Stimulated activated CD8-positive, alpha-beta memory T cell treated with anti-CD3 and anti-CD28 coated beads, Interleukin-4, amount 100 ng/mL, for 24 hours (primary cell): ENCODE data around the gene TMEM273.

Experiments
- DNase-seq: peaks from one replicate; pipeline ENCODE4 v3.0.0-alpha.2; 2020; ENCODE audit warnings: low read depth

Gene TMEM273

DNA sequence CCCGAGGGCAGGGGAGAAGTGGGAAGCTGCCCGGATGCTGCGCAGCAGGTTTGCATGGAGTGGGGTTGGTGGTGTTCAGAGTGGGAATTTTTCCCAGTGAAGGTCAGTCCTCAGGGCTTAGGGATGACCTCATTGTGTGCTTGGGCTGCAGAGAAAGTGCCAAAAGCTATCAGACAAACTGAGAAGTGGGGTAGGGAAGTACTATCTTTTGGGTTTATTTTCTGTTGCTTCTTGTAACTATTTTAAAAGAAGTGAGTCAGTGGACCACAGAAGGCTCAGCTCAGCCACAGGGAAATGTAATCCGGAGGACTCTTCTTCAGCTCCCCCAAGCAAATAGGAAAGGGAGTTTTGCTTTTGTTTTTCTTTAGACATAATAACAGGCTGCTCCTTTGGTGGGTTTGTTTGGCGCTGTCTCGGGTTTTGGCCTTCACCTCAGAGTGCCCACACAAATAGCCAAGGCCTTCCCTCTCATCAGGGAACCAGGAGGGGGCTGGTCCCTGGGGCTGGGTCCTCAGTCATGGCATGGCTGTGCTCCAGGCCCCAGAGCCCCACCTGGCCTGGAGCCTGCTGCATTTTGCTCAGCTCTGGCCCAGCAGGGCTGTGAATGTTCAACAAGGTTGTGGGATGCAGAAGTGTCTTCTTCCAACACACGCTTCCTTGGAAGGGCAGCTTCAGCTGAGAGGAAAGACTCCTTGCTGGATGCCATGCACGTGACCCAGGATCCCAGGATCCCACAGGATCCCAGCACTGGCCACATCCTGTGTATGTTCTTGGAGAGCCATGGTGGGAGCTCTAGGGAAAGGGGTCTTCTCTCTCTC lies 49.0 kb downstream of the TMEM273 start:
- no peak for DNase-seq

DNA sequence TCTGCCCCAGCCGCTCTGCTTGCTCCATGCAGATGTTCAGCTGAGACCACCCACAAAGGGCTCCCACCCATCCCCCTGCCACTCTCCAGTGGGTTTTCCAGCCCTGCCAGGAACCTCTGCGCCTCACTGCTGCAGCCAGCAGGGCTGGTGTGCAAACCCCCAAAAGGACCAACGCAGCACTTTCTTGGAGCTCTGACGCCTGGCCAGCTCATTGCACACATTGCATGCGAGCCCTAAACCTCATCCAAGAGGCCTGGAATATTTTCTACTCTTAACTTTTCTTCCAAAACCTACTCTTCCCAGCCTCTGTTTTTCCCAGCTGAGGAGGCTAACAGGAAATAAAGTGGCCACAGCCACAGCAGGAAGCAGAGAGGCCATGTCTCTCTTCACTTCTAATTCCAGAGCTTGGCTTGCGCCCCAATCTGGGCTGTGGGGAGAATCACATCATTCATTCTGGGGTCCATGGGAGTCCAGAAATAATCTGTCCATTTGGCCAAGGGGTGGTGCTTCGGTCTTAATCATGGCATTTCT lies 49.8 kb downstream of the TMEM273 start:
- DNase-seq, result no peak

DNA sequence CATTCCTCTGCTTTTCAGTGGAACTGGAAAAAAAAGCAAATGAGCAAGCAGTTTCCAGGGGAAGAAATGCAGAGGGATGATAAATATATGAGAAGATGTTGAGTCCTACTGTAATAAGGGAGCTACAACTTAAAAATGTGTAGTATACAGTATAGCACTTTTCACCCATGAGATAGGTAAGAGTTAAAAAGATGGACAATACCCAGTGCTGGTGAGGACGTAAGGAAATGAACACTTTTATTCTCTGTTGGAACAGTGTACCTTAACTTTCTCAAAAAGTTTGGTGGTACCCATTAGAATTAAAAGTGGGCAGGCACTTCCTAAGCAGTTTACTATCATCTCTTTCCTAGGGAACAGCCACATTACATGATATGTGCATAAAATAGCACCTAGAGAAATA lies 51.7 kb downstream of the TMEM273 start:
- no peak for DNase-seq

DNA sequence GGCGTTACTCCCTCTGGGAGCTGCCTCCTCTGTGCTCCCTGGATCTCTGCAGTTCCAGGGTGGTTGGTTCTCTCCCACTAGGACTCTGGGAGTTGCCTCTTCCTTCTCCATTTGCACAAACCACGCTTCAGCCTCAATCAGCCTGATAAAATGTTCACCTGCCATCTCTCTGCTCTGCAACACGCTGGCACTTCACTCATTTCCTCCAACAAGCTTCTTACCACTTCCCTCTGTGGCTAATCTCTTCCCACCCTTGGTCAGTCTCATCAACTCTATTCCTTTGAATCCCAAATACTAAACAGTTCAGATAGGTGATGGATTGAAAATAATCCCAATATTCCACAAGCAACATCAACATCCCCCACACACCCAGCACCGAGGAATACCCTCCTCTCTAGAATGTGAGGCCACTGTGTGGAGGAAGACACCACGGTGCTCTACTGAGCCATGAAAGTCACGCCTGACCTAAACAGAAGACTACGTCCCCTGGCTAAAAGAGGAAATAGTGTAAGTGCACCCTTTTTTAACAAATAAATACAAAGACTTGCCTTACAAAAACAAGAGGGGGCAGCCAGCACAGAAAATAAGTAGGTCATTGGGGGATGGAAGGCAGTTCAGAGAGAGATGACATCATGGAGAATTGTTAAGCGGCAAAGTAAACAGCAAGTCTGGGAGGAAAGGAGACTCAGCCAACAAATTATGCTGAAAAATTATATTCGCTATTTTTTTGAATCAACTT lies 52.4 kb downstream of the TMEM273 start:
- DNase-seq, result no peak

DNA sequence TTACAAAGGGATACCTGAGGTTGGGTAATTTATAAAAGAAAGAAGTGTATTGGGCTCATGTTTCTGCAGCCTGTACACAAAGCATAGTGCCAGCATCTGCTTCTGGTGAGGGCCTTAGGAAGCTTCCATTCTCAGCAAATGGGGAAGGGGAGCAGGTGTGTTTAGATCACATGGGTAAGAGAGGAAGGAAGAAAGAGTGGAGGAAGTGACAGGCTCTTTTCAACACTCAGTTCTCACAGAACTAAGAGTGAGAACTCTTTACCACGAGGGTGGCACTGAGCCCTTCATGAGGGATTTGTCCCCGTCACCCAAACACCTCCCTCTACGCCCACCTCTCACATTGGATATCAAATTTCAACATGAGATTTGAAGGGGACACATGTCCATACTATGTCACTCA lies 53.9 kb downstream of the TMEM273 start:
- DNase-seq, result no peak

DNA sequence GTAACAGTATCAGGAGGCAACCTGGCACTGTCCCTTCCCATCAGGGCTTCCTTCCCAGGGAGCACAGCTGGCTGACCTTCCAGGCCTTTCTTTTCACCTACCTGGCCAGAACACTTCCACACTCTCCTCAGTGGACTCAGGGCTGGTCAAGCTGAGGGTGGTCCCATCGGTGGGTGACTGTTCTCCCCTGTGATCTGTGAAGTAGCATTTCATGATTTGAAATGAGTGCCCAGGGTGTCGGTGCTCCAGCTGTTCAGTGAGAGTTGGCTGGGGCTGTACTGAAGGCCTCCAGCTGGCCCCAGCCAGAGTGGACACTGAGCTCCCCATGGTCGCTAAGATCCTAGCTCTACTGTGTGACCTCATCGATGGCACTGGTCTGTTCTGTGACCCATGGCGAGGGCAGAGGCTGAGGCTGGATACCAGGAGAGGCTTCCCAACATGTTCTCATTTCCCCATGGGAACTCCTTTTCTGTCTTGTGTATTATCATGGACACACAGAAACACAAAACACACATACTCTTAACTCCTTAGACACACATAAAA lies 54.4 kb downstream of the TMEM273 start, which contains the start of gene FAM170B:
Gene FAM170B, minus strand, starts transcription at position 316 of the 543 bp plus-strand sequence. Its CDS starts 103 bp downstream, at position 213.
- DNase-seq, result no peak

DNA sequence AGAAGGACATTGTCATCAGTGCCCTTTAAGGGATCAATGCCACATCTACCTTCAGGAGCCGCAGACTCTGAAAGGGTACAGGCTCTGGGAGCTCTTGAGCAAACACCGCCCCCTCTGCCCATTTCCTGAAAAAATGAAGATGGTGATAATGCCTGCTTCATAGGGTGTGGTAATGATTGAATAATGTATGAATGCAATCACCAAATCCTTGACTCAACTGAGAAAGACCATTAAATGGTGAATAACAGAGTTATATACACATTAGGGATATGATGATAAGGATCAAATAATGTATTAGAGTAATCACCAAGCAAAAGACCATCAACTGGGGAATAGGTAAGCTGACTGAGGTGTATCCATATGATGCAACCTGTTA lies 55.8 kb downstream of the TMEM273 start:
- DNase-seq, result no peak

DNA sequence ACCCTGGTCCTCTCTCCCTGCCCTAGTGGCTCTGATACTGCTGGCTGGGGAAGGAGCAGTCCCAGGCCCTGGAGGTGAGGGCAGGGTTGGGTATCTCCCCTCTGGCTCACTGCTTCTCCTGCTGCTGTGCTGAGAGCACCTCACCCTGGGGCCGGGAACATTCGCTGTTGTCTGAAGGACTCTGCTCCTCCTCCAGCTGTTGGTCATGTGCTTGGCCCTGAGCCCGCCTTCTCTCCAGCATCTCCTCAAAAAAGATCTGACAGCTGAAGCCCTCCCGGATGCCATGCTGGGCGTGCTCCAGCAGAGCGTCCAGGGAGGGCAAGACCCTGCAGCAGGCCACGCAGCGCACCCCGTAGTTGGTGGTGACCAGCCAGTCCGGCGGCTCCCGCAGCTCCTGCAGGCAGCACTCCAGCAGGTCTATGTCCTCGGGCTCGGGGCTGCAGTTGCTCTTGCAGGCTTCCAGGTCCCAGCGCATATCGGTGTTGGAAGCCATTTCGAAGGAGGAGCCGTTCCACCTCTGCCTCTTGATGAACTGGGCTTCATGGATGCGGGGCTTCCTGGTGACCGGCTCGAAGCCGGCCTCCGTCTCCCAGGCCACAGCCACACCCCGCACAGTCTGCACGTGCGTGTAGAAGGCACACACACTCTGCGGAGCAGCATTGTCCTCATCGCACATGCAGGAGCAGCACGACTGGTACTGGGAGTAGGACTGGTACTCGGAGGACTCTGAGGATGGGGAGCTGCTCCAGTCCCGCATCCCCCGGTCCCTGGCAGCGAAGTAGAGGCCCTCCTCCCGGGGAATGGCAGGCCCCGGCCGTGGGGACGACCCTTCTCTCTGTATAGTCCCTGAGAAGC lies 56.5 kb downstream of the TMEM273 start:
- no peak for DNase-seq

DNA sequence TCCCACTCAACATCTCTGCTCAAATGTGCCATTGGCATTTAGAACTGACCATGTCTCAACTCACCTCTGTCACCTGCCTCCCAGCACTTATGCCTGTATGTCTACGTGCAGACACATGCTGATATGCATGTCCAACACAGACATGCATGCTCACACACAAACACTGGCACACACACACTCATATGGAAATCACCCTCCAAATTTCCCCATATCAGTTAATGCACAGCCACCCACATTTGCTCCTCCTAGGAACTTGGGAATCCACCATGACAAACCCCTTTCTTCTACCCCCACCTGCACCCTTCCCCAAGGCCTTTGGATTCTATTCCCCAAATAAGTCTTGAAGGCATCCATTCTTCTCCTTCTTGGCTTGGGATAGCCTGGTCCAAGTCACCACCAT lies 58.8 kb downstream of the TMEM273 start:
- DNase-seq, result no peak

DNA sequence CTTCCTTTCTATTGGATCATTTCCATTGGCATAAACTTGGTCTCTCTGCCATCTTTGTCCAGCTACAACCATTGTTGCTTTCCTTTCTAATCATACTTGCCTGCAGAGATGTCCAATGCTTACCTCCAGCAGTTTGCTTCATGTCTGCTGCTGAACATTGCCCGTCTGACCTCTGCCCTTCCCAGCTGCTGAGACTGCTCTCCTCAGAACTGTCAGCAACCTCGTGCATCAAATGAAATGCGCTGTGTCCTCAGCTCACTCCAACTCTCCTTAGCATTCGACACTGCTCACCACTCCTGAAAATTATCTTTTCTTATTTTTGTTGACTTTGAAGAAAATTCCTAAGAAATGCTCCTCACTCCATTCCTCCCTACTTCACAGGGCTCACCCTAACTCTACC lies 59.3 kb downstream of the TMEM273 start:
- no peak for DNase-seq

DNA sequence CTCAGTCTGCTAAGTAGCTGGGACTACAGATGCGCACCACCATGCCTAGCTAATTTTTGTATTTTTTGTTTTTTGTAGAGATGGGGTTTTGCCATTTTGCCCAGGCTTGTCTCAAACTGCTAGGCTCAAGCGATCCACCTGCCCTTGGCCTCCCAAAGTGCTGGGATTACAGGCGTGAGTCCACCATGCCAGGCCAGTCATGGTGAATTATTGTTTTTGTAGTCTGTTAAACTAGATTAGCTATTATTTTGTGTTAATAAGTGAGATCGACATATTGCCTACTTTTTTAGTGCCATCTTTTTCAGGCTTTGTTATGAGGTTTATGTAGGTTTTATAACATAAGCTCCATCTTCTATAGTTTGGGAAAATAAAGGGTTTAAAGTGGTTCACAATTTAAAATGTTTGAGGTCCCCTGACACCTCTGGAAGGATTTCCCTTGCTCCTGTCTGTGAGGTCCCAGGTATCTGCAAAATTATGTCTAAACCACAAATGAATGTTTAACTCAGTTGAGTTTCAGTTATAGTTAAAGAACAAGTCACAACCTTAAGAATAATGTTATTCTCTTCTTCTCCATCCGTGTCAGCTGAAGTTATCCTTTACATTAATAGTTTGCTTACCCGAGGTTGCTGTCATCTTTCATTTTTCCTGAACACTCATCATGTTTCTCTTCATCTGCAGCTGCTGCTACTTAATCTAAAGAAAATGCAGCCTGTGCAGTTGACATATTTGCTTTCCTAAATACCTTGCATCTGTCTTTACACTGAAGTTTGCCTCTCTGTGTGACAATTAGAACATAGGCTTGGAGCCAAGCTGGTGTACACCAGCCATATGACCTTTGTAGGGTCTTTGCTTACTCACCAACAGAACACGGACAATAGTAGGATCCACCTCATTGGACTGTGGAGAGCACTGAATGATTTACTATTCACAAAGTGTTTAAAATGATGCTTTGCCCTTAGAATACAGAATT lies 63.9 kb downstream of the TMEM273 start:
- no peak for DNase-seq

DNA sequence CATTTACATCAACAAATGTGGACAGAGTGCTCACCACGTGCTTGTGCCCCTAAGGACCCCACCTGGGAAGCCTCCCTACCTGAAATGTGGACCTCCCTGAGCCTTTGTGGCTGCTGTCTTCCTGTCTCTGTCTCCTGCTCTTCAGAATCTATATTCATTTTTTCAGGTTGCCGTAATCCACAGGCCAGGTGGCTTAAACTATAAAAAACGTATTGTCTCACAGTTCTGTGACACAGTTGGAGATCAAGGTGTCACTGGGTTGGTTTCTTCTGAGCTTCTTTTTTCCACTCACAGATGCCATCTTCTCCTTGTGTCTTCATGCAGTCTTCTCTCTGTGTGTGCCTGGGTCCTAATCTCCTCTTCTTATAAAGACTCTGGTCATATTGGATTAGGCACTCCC lies 67.3 kb downstream of the TMEM273 start:
- DNase-seq, result no peak

DNA sequence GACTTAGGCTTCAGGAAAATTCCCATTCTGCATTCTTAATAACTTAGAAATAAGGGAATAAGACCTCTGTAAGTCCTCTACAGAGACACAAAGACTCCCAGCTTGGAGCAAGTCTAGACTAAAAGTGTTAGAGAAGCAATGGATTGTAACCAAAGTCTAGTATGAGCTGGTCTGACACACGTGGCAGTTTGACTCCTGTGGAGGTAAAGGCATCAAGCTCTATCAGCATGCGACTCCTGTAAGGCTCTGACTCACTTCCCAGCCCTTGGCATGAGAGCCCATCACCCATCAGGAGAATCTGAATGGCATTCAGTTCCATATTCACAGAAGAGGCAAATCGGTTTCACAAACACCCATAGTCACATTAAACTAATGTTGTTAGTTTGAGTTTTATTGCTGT lies 68.4 kb downstream of the TMEM273 start:
- no peak for DNase-seq

DNA sequence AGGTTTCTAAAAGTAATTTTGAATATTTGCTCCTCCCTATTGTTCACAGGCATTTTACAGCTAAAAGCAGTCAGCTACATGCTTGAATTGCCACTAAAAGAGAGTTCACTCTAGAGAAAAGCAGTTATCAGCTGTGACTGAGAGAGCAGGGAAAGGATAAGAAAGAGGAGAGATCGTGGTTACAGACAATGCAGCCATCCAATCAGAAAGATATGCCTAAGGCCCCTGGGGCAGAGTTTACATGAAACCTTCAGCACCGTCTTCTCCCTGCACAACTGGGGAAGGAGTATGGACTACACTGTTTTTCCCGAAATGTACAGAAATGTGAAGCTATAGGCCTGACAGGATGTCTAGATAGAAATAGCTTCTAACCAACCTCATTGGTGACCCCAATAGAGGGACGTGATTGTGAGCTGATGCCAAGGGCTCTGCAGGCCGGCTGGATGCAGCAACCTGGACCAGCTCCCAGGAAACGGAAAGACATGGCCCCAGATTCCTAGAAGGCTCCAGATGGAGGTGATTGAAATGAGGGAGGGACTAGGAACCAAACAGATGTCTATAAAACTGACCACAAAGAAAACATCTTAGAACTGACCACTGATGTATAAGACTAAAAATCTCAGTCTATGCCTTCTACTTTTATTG lies 69.6 kb downstream of the TMEM273 start:
- no peak for DNase-seq

DNA sequence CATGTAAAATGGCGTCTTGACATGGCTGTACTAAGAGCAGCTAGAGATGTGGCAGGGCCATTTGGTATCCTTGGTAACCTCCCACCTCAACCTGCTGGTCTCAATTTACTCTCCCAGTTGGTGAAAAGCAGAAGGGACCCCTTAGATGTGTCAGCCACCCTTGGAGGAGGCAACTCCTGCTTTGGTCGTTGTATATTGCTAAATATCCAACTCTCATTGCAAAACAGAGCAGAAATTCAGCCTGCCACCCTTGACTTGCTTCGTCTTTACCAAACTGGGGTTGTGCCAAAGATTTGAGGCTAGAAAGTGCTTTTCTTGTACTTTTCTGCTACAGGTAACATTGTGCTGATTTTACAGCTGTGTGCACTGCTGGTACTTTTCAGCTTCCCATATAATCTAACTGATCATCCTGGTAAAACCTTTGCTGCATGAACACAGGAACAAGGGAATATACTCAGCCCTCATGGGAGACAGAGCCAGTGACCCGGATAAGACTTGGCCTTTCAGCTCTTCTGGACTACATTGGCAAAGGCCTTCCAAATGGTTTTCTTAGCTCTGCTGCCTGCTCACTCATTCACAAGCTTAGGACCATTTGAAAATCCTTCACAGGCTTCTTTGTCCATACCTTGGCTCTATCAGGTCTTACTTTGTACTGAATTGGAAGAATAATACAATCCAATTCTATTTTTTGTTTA lies 70.7 kb downstream of the TMEM273 start:
- no peak for DNase-seq

DNA sequence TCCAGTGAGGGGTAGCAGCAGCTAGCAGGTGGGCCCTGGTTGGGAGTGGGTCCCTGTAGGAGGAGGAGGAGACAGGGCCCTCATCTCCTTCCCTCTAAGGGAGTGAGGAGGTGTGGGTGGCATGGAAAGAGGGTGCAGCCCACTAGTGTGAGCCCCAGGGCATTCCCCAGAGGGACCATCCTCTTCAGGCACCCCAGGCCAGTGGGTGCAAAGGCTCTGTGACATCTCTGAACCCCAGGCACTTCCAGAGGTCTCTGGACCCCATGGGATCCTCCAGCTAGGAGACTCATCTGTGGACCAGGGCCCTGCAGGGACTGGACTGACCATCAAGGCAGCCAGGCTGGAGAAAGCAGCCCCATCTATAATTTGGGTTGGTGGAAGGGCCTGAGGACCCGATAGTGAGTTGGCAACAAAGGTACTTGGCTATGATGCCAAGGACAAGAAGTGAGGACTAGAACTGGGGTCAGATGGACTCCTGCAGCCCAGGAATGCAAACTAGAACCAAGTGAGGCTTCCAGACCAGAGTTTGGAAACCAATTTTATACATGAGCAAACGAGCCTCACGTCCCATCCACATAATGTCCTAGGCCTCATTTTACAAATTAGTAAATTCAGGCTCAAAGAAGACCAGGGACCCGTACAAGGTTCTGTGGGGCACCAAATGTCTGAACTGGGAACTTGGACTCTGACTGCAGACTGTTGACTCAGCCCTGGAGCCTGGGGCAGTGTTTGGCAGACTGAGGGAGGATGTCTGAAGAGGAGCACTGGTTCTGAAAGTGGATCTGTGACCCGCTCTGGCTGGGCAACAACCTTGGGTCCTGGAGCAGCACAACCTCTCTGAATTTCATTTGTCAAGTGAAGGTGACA lies 71.4 kb downstream of the TMEM273 start:
- no peak for DNase-seq

DNA sequence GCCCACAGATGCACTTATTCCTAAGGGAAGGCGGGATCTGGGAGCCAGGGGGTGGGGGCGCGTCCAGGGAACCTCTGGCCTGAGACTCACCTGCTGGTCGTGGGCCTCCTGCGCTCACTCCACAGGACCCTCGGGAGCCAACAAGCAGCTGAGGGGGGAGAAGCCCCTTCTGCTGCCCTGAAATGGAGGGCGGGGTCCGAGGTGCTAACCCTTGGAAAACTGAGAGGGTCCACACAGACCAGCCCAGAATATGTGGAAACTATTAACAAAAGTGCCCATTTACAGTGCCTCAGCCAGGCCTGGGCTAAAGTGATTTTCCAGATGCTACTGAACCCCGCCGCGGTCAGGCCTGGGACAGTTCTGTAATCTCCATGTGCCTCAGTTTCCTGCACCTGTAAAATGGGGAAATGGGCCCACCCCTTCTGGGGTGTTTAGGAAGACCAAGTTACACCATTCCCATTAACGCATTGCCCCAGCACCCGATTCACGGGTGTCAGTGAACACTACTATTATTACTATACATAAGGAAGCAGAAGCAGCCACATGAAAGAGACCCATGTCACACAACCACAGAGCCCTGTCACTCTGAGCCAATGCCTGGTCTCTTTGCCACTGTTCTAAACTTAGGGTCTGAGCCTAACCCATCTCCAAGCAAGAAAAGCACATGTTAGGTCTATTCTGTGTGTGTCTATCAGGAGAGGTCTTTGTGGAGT lies 72.2 kb downstream of the TMEM273 start:
- DNase-seq, result no peak
